ENCODE results near the gene LURAP1L.

DNA sequence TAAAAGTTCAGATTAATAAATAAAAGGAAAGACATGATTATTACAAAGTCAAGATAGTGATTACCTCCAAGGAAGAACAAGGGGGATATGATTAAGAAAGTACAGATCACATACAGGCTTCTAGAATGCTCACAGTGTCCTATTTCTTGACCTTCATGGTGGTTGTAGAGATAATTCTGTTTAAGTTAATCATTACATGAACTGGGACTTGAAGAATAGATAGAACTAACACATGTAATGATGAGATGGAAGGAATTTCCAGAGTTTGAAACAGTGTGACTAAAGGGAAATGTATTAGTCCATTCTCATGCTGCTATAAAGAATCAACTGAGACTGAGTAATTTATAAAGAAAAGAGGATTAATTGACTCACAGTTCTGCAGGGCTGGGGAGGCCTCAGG, 72.7 kb downstream of the LURAP1L start:
- TF ChIP-seq, protein P1, sequence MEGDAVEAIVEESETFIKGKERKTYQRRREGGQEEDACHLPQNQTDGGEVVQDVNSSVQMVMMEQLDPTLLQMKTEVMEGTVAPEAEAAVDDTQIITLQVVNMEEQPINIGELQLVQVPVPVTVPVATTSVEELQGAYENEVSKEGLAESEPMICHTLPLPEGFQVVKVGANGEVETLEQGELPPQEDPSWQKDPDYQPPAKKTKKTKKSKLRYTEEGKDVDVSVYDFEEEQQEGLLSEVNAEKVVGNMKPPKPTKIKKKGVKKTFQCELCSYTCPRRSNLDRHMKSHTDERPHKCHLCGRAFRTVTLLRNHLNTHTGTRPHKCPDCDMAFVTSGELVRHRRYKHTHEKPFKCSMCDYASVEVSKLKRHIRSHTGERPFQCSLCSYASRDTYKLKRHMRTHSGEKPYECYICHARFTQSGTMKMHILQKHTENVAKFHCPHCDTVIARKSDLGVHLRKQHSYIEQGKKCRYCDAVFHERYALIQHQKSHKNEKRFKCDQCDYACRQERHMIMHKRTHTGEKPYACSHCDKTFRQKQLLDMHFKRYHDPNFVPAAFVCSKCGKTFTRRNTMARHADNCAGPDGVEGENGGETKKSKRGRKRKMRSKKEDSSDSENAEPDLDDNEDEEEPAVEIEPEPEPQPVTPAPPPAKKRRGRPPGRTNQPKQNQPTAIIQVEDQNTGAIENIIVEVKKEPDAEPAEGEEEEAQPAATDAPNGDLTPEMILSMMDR (conservative IDR thresholded peaks at IDR 0.05; ENCODE audit: low read length), result no peak
- TF ChIP-seq EZH2phosphoT487 (IDR thresholded peaks at IDR 0.05; ENCODE audit: borderline replicate concordance, low read depth, low read length), result no peak

Measured in OCI-LY7 (cell line).